Fibroblast of upper back skin (primary cell): ENCODE measurements around the gene ECI1.

Experiments used
- DNase-seq: peaks from one replicate; pipeline ENCODE4 v3.0.0-alpha.2; 2013

ECI1 gene

DNA sequence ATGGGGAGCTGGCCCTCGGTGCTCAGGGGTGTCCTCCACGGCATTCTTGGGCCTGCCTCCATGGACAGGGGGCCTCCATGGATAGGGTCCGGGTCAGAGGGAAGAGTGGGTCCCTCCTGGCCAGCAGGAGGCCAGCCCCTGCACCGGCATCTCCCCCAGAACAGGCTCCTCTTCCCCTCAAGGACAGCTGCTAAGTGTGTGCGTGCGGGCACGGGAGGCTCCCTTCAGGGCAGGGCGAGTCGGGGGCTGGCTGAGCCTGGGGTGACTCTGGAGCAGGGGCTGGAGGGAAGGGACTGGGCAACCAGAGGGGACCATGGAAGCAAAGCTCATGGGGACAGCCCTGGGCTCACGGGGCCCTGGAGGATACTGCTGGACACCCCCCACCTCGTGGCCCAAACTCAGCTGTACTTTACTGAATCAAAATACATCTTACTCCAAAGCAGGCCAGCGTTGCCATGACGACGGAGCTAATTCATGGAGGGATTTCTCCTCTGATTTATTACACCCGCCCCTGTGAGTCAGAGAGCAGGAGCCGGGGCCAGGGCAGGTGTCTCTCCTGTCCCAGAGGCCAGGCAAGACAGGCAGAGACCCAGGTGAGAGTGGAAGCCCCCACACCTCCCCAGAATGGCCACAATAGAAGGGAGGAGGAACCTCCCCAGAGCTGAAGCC is 57.1 kb downstream of the ECI1 start:
- peak; percentile 51 for DNase-seq

DNA sequence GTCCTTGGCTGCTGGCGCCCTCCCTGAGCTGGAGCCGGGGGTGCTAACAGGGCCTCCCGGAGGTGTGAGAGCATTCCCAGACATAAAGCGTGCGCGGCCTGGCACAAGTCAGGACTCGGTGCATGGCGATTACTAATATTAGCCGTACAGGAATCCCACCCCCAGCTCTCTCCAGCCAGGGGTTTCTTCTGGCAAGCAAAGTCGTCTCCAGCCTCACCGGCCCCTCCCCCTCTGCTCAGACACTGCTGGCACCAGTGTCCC is 60.0 kb downstream of the ECI1 start:
- no peak for DNase-seq

DNA sequence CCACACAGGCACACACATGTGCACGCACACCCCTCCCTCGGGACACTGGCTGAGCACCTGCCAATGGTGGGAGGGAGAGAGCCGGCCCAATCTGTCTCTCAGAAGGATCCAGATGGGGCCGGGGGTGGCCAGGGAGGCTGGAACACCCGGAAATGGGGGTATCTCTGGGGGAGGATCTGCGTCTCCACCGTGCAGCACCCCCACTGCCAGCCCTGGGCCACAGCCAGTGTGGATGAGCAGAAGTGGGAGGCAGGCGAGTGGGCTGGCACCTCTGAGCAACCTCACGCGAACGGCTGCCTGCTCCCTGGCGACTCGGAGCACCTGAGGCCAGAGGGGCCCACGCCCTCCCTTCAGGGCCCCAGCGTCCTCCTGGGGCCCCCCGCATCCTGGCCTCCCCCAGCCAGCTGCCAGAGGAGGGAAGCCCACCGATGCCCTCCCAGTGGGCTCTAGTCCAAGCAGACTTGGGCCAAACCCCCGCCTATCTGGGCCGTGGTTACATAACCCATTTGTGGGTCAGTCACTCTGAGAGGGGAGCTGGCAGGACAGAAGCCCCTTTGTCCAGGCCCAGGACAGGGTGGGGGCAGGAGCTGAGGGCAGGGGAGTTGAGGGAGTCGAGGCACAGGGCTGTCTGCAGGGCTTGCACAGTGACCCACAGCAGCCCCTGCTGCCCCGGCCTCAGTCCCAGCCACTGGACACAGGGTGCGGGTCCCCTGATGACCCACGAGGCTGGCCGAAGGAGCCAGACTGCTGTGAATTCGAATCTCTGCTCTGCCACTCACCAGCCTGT is 60.5 kb downstream of the ECI1 start:
- no peak for DNase-seq

DNA sequence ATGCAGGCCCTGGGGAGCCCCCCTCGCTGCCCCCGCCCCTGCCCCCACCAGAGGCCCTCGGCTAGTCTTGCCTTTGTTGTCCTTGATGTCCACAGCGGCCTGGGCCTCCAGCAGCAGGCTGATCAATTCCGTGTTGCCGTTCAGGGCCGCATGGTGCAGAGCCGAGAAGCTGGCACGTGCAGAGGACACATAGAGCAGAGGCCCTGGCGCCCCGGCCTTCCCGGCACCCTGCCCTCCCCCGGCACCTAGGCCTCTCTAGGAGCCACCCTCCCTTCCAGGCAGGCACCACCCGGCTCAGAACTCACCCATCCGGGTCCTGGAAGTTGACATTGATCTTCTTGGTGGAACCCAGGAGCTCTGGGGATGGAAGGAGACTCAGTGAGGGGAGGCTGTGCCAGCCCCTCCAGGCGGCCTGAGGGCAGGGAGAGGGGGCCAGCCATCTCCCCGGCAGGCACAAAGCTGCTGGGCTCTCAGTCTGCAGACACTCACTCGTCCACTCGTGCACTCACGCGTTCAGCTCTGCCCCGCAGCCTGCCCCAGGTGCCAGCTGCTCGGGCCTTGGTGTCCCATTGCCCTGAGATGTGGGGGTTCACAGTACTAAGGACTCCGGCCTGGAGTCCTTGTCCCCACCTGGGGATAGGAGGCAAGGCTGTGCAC is 61.3 kb downstream of the ECI1 start:
- DNase-seq = no peak
